GM21737 (cell line): Measurements from ENCODE around the gene MBOAT1.

Source experiments
- ATAC-seq: cut with Tn5 transposase; IDR thresholded peaks from one replicate; pipeline ENCODE4 v1.9.1; 2021; ENCODE audit warnings: mild to moderate bottlenecking, moderate library complexity; ENCODE audit not compliant: unreplicated experiment

The MBOAT1 gene

DNA sequence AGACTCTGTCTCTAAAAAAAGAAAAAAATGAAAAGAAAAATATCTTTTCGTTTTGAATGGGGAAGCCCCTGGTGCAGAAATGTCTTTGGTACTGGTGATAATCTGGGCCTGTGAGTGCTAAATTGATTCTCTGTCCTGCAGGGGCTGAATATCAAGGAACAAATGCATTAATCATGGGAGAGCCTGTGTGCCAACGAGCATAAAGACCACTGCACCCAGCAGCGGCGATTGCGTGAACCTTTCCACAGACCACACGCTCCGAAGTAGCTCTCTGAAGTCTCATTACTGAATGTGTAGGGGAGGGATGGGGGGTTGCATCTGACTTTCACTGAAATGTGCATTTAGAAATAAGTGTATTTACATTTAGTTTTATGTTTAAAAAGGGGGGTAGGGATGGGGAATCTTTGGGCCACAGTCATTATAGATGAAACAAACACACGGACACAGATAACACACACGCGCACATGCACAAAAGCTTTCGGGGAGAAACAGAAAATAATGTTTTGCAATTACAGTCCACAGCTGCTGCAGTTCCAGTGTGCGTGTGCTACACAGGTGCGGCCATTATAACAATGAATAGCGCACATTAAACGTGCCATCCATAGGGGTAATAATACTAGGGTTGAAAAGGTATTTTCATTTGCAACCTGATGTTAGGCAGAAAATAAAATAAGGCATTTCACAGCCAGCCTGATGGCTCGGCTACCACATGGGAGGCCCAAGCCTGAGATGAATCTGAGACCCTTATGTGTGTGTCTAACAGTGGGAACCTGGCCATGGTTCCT is 154.0 kb downstream of the MBOAT1 start:
- no peak for ATAC-seq

DNA sequence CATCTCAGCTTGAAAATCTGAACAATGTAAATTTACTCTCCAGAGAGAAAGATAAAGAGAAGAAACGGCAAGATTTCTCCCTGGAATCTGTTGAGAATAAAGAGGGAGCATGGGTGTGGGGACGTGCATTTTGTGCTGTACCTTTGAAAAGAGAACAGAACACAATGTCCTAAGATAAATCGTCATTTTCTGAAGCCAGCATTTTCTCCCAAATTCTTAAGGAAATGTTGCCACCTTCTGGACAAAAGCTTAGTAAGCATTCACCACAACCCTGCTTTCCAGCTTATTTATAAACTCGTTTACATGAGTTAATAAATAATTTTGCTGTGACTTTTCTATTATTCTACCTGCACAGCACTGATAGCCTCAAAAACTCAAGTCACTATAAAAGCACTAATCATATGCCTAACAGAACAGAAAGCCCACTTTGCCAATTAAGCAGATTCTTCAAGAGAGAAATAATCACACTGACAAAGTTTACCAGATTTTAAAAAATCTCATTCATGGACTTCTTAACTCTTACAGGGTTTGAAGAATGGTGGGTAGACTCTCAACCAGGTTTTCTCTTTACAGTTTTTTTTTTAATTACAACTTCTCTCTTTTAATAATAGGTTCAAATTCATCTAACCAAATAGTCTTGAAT is 155.8 kb downstream of the MBOAT1 start:
- peak; percentile 58 for ATAC-seq

DNA sequence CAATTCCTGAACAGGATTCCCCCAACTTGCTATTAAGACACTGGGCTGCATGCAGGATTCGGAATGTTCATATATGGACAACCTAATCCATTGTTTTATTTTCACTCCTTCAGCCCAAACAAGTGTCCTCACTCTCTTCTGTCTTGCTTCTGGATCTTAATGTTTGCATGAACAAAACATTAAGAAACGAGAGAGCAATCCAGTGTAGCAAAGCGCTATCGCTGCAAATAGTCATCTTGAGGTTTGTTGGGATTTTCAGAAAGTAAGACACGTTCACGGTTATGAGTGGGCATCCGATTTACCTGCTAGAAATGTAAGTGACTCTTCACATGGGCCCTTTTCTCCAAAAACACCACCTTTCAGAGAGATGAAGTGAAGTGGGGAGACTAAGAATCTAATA is 156.4 kb downstream of the MBOAT1 start:
- no peak for ATAC-seq
